WTC11 (cell line): ENCODE results near the gene RPUSD3.

Source experiments
- ESRRA ChIP-seq: sonication (generic); formaldehyde crosslinking; IDR thresholded peaks from 2 replicates; pipeline ENCODE4 v1.8.1; 2022; ENCODE audit warnings: mild to moderate bottlenecking, missing genetic modification reagents, borderline replicate concordance
- ZBTB43 ChIP-seq: sonication (generic); formaldehyde crosslinking; IDR thresholded peaks from 2 replicates; pipeline ENCODE4 v1.8.1; 2023; ENCODE audit warnings: mild to moderate bottlenecking, missing genetic modification reagents
- ZNF121 ChIP-seq: sonication (generic); formaldehyde crosslinking; IDR thresholded peaks from 2 replicates; pipeline ENCODE4 v1.8.0; 2023; ENCODE audit warnings: missing genetic modification reagents
- TF ChIP-seq, protein P1 (sequence below): fragments of 200-600 bp; IDR thresholded peaks from 2 replicates; pipeline ENCODE4 v1.8.0; 2022; ENCODE audit warnings: antibody characterized with exemption

GRCh38 chr3:9831253-9831652 lies 12.6 kb downstream of the RPUSD3 start:
- TF ChIP-seq, protein P1, sequence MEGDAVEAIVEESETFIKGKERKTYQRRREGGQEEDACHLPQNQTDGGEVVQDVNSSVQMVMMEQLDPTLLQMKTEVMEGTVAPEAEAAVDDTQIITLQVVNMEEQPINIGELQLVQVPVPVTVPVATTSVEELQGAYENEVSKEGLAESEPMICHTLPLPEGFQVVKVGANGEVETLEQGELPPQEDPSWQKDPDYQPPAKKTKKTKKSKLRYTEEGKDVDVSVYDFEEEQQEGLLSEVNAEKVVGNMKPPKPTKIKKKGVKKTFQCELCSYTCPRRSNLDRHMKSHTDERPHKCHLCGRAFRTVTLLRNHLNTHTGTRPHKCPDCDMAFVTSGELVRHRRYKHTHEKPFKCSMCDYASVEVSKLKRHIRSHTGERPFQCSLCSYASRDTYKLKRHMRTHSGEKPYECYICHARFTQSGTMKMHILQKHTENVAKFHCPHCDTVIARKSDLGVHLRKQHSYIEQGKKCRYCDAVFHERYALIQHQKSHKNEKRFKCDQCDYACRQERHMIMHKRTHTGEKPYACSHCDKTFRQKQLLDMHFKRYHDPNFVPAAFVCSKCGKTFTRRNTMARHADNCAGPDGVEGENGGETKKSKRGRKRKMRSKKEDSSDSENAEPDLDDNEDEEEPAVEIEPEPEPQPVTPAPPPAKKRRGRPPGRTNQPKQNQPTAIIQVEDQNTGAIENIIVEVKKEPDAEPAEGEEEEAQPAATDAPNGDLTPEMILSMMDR = no peak
- TF ChIP-seq ESRRA (CRISPR knock-in tag) (no peak), ZNF121 (CRISPR knock-in tag) (no peak), ZBTB43 (CRISPR knock-in tag) (no peak)
